Natural killer cell (primary cell): Measurements from ENCODE around the gene MEX3D. TPM values are rescaled to one million over a fixed set of nuclear protein-coding genes. Genes with fewer than 3 reads are reported as not detected.

Source experiments
- ATAC-seq, 3 donors: fragments of 150-1000 bp in 2 of 3; fragments of 200-7000 bp in 1 of 3; cut with Tn5 transposase; 1 replicate in 1 of 3; 2 replicates in 2 of 3; pipeline ENCODE4 v1.10.0; 2021; ENCODE audit warnings: mild to moderate bottlenecking in 2 of 3, moderate library complexity in 2 of 3
- DNase-seq, 2 donors: peaks; one replicate each; pipeline versions ENCODE4 v3.0.0 to v3.0.0-alpha.2; 2013 to 2021; ENCODE audit warnings: mixed read lengths in 1 of 2
- H3K27ac ChIP-seq: one replicate; pipeline ENCODE4 v1.5.1; 2013; ENCODE audit warnings: mild to moderate bottlenecking, low read length
- H3K27me3 ChIP-seq: one replicate; pipeline ENCODE4 v1.6.1; 2013; ENCODE audit warnings: low read length; ENCODE audit not compliant: control insufficient read depth, insufficient read depth
- H3K36me3 ChIP-seq: one replicate; pipeline ENCODE4 v1.6.1; 2013; ENCODE audit warnings: low read length; ENCODE audit not compliant: control insufficient read depth, insufficient read depth
- H3K4me1 ChIP-seq: one replicate; pipeline ENCODE4 v1.6.1; 2013; ENCODE audit warnings: low read length; ENCODE audit not compliant: control insufficient read depth, insufficient read depth
- H3K4me3 ChIP-seq: one replicate; pipeline ENCODE4 v1.5.1; 2013; ENCODE audit warnings: low read length
- H3K9me3 ChIP-seq: one replicate; pipeline ENCODE4 v1.6.1; 2013; ENCODE audit warnings: low read length; ENCODE audit not compliant: control insufficient read depth, insufficient read depth
- H3K27ac Mint-ChIP-seq, 2 donors: one replicate each; pipeline ENCODE4 v1.8.0; 2022; ENCODE audit warnings: mild to moderate bottlenecking in 2 of 2, mixed read lengths in 2 of 2, moderate library complexity in 1 of 2
- H3K27me3 Mint-ChIP-seq, 2 donors: one replicate each; pipeline ENCODE4 v1.8.0; 2022; ENCODE audit warnings: low read depth in 2 of 2, mixed read lengths in 2 of 2
- H3K36me3 Mint-ChIP-seq: one replicate; pipeline ENCODE4 v1.8.0; 2022; ENCODE audit warnings: mixed read lengths
- H3K4me1 Mint-ChIP-seq, 2 donors: one replicate each; pipeline ENCODE4 v1.8.0; 2022; ENCODE audit warnings: mixed read lengths in 2 of 2
- H3K4me3 Mint-ChIP-seq: one replicate; pipeline ENCODE4 v1.8.0; 2022; ENCODE audit warnings: mild to moderate bottlenecking, moderate library complexity, mixed read lengths
- H3K9me3 Mint-ChIP-seq, 2 donors: one replicate each; pipeline ENCODE4 v1.8.0; 2022; ENCODE audit warnings: mixed read lengths in 2 of 2
- WGBS: methylation state at CpG from one replicate; pipeline ENCODE4 v1.1.7; 2013; ENCODE audit warnings: missing lambda C conversion rate; ENCODE audit not compliant: insufficient coverage; 5-methylcytosine and 5-hydroxymethylcytosine counted together
- intact Hi-C: fragments of 100-400 bp; cut with micrococcal nuclease; formaldehyde crosslinking; loops from one replicate; pipeline ENCODE4 v1.14.2; 2022
- total RNA-seq, 4 donors: library from RNA; stranded (reverse); fragments of 120-200 nt in 1 of 4; gene quantifications; one replicate each; pipeline versions ENCODE4 v1.2.3 to v1.2.4, GENCODE V29; 2013 to 2022
- TF ChIP-seq, protein P1 (sequence below): fragments of 200-600 bp; IDR thresholded peaks from one replicate; pipeline ENCODE4 v1.8.0; 2022; ENCODE audit warnings: antibody characterized with exemption

Gene MEX3D
- total RNA-seq, 3 donors from 2014 or later (not counting 1 experiment from before 2014, with no cell fraction given) = 4.2 to 6.9 (median 4.4) TPM

DNA sequence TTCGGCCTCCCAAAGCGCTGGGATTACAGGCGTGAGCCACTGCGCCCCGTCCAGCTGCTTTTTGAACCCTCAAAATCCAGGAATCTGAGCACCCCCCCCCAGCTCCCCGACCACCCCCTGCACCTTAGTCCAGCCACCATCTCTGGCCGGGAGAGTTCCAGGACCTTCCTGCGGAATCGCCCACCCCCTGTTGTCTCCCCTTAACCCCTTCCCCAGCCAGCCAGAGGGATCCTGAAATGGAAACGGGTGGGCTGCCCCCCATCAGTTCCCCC, 25.3 kb upstream of the MEX3D start:
- WGBS = 75% methylated on average over 10 of the region's 10 CpGs
- no peak for DNase-seq
- H3K9me3 ChIP-seq = no peaks in the 10 kb centered on the region
- H3K27me3 ChIP-seq = no peaks in the 10 kb centered on the region
- no peak for ATAC-seq
- peaks cover 16% of the 10 kb centered on the region for H3K36me3 ChIP-seq
- peaks cover 8 to 23% of the 10 kb centered on the region in 2 donors for H3K4me1 Mint-ChIP-seq
- intact Hi-C loops = no loop called here
- H3K36me3 Mint-ChIP-seq = no peaks in the 10 kb centered on the region
- no peaks in the 10 kb centered on the region for H3K27me3 Mint-ChIP-seq
- no peak overlapping the region for H3K27ac ChIP-seq
- TF ChIP-seq, protein P1, sequence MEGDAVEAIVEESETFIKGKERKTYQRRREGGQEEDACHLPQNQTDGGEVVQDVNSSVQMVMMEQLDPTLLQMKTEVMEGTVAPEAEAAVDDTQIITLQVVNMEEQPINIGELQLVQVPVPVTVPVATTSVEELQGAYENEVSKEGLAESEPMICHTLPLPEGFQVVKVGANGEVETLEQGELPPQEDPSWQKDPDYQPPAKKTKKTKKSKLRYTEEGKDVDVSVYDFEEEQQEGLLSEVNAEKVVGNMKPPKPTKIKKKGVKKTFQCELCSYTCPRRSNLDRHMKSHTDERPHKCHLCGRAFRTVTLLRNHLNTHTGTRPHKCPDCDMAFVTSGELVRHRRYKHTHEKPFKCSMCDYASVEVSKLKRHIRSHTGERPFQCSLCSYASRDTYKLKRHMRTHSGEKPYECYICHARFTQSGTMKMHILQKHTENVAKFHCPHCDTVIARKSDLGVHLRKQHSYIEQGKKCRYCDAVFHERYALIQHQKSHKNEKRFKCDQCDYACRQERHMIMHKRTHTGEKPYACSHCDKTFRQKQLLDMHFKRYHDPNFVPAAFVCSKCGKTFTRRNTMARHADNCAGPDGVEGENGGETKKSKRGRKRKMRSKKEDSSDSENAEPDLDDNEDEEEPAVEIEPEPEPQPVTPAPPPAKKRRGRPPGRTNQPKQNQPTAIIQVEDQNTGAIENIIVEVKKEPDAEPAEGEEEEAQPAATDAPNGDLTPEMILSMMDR = no peak
- H3K9me3 Mint-ChIP-seq = no peaks in the 10 kb centered on the region
- peak overlapping the region in 1 of 2 donors; percentile 89 for H3K27ac Mint-ChIP-seq
- H3K4me3 Mint-ChIP-seq = peak overlapping the region; percentile 87
- H3K4me3 ChIP-seq = no peak overlapping the region
- H3K4me1 ChIP-seq = peaks cover 26% of the 10 kb centered on the region

GRCh38 chr19:1592755-1593500, 24.8 kb upstream of the MEX3D start, which contains the start of gene MBD3:
MBD3 (minus strand) TSS chr19:1592865; CDS start chr19:1592631, 234 bp downstream.
- Mint-ChIP-seq H3K4me3 (peak within 1 kb of the TSS; percentile 87), H3K4me1 (peaks cover 8 to 24% of the 10 kb centered on the region in 2 donors), H3K27ac (peak within 1 kb of the TSS; percentile 74 to 89), H3K27me3 (no peaks in the 10 kb centered on the region), H3K36me3 (no peaks in the 10 kb centered on the region), H3K9me3 (no peaks in the 10 kb centered on the region)
- peak; percentile 88 to 96 for DNase-seq
- peak; percentile 85 to 95 (median 86) for ATAC-seq
- Histone ChIP-seq H3K27me3 (no peaks in the 10 kb centered on the region), H3K27ac (peak within 1 kb of the TSS; percentile 93), H3K4me1 (peaks cover 26% of the 10 kb centered on the region), H3K4me3 (peak within 1 kb of the TSS; percentile 85), H3K9me3 (no peaks in the 10 kb centered on the region), H3K36me3 (peaks cover 13% of the 10 kb centered on the region)
- intact Hi-C loops = no loop called here
- WGBS = 2% methylated on average over 68 of the region's 68 CpGs
- TF ChIP-seq, protein P1 = no peak

GRCh38 chr19:1592024-1592754, 24.1 kb upstream of the MEX3D start:
- peak overlapping the region; percentile 85 for H3K4me3 ChIP-seq
- under 1% methylated on average over 94 of the region's 94 CpGs for WGBS
- peak overlapping the region; percentile 93 for H3K27ac ChIP-seq
- Mint-ChIP-seq H3K4me3 (peak overlapping the region; percentile 79), H3K36me3 (no peaks in the 10 kb centered on the region), H3K9me3 (no peaks in the 10 kb centered on the region), H3K27me3 (no peaks in the 10 kb centered on the region), H3K27ac (peak overlapping the region; percentile 74 to 89), H3K4me1 (peaks cover 8 to 27% of the 10 kb centered on the region in 2 donors)
- intact Hi-C loops = no loop called here
- peak; percentile 84 to 95 for DNase-seq
- TF ChIP-seq, protein P1 = no peak
- no peaks in the 10 kb centered on the region for H3K27me3 ChIP-seq
- H3K36me3 ChIP-seq = peaks cover 5% of the 10 kb centered on the region
- peaks cover 26% of the 10 kb centered on the region for H3K4me1 ChIP-seq
- H3K9me3 ChIP-seq = no peaks in the 10 kb centered on the region
- peak; percentile 78 to 91 (median 83) for ATAC-seq
